H9 (cell line): Measurements from ENCODE around the gene CEP128. TPM values are rescaled to one million over a fixed set of nuclear protein-coding genes. Genes with fewer than 3 reads are reported as not detected.

Experiments
- DNase-seq: peaks from one replicate; pipeline ENCODE4 v3.0.0-alpha.2; 2017
- H2AFZ ChIP-seq: one replicate; pipeline ENCODE4 v1.6.1; 2013; ENCODE audit warnings: mild to moderate bottlenecking, low read length, control low read depth, moderate library complexity
- H2AK5ac ChIP-seq: 2 replicates; pipeline ENCODE4 v1.6.1; 2013; ENCODE audit warnings: low read length, control low read depth, mixed read lengths; ENCODE audit not compliant: insufficient read length
- H2BK120ac ChIP-seq: one replicate; pipeline ENCODE4 v1.6.1; 2013; ENCODE audit warnings: low read depth, mild to moderate bottlenecking, low read length, control low read depth, inconsistent platforms; ENCODE audit not compliant: poor library complexity, severe bottlenecking
- H2BK12ac ChIP-seq: 2 replicates; pipeline ENCODE4 v1.6.1; 2013; ENCODE audit warnings: low read length, control low read depth, mixed read lengths, low read depth; ENCODE audit not compliant: insufficient read length
- H2BK15ac ChIP-seq: 2 replicates; pipeline ENCODE4 v1.6.1; 2013; ENCODE audit warnings: low read depth, low read length, control low read depth
- H2BK20ac ChIP-seq: one replicate; pipeline ENCODE4 v1.6.1; 2013; ENCODE audit warnings: low read depth, mild to moderate bottlenecking, low read length, control low read depth, inconsistent platforms; ENCODE audit not compliant: poor library complexity, severe bottlenecking
- H2BK5ac ChIP-seq: 2 replicates; pipeline ENCODE4 v1.6.1; 2013; ENCODE audit warnings: low read length, control low read depth, mixed read lengths; ENCODE audit not compliant: insufficient read length
- H3K14ac ChIP-seq: 2 replicates; pipeline ENCODE4 v1.6.1; 2013; ENCODE audit warnings: low read length, control low read depth; ENCODE audit not compliant: insufficient read depth
- H3K18ac ChIP-seq: 2 replicates; pipeline ENCODE4 v1.6.1; 2013; ENCODE audit warnings: low read depth, mild to moderate bottlenecking, mixed read lengths, low read length, control low read depth; ENCODE audit not compliant: insufficient read length
- H3K23ac ChIP-seq: 2 replicates; pipeline ENCODE4 v1.6.1; 2013; ENCODE audit warnings: low read length, control low read depth, mixed read lengths, low read depth; ENCODE audit not compliant: insufficient read length
- H3K23me2 ChIP-seq: 2 replicates; pipeline ENCODE4 v1.6.1; 2013; ENCODE audit warnings: low read depth, mild to moderate bottlenecking, mixed read lengths, low read length, control low read depth; ENCODE audit not compliant: insufficient read length, poor library complexity, severe bottlenecking
- H3K27ac ChIP-seq: 2 replicates; pipeline ENCODE4 v1.5.1; 2013; ENCODE audit warnings: low read length, control low read depth, mixed read lengths, low read depth; ENCODE audit not compliant: insufficient read length
- H3K27me3 ChIP-seq: 2 replicates; pipeline ENCODE4 v1.6.1; 2013; ENCODE audit warnings: low read length, control low read depth, inconsistent platforms; ENCODE audit not compliant: insufficient read depth
- H3K4ac ChIP-seq: 2 replicates; pipeline ENCODE4 v1.6.1; 2013; ENCODE audit warnings: low read depth, mild to moderate bottlenecking, control low read depth, inconsistent platforms, low read length, moderate library complexity
- H3K4me1 ChIP-seq: 2 replicates; pipeline ENCODE4 v1.6.1; 2013; ENCODE audit warnings: low read length, control low read depth, inconsistent platforms; ENCODE audit not compliant: insufficient read depth
- H3K4me2 ChIP-seq: 2 replicates; pipeline ENCODE4 v1.6.1; 2013; ENCODE audit warnings: low read length, control low read depth, mixed read lengths; ENCODE audit not compliant: insufficient read length, insufficient read depth
- H3K56ac ChIP-seq: 2 replicates; pipeline ENCODE4 v1.6.1; 2013; ENCODE audit warnings: low read depth, mild to moderate bottlenecking, mixed read lengths, low read length, control low read depth; ENCODE audit not compliant: insufficient read length
- H3K79me1 ChIP-seq: 2 replicates; pipeline ENCODE4 v1.6.1; 2013; ENCODE audit warnings: low read depth, mild to moderate bottlenecking, moderate library complexity, low read length, control low read depth, inconsistent platforms; ENCODE audit not compliant: insufficient read depth, poor library complexity, severe bottlenecking
- H3K79me2 ChIP-seq: 2 replicates; pipeline ENCODE4 v1.6.1; 2013; ENCODE audit warnings: low read length, control low read depth, inconsistent platforms; ENCODE audit not compliant: insufficient read depth
- H3K9ac ChIP-seq: 2 replicates; pipeline ENCODE4 v1.6.1; 2013; ENCODE audit warnings: low read length, control low read depth, mixed read lengths; ENCODE audit not compliant: insufficient read length; ENCODE audit errors: extremely low read depth
- H3K9me3 ChIP-seq: one replicate; pipeline ENCODE4 v1.6.1; 2013; ENCODE audit warnings: low read depth, low read length, inconsistent platforms; ENCODE audit not compliant: control insufficient read depth
- H3T11ph ChIP-seq: one replicate; pipeline ENCODE4 v1.6.1; 2013; ENCODE audit warnings: mild to moderate bottlenecking, low read length, control low read depth, inconsistent platforms
- H4K20me1 ChIP-seq: one replicate; pipeline ENCODE4 v1.6.1; 2013; ENCODE audit not compliant: control insufficient read depth, insufficient read length, insufficient read depth
- H4K5ac ChIP-seq: 2 replicates; pipeline ENCODE4 v1.6.1; 2013; ENCODE audit warnings: low read depth, mild to moderate bottlenecking, mixed read lengths, low read length, control low read depth; ENCODE audit not compliant: insufficient read length
- H4K8ac ChIP-seq: replicated peaks from 2 replicates; pipeline ENCODE4 v1.6.1; 2013; ENCODE audit warnings: low read length, control low read depth, mixed read lengths, low read depth; ENCODE audit not compliant: insufficient read length
- H4K91ac ChIP-seq: 2 replicates; pipeline ENCODE4 v1.6.1; 2013; ENCODE audit warnings: low read depth, mild to moderate bottlenecking, moderate library complexity, mixed read lengths, low read length, control low read depth; ENCODE audit not compliant: insufficient read length
- H3K27ac Mint-ChIP-seq, 3 experiments: 2 replicates in 2 of 3; 3 replicates in 1 of 3; pipeline ENCODE4 v1.8.0; 2020 to 2021; ENCODE audit warnings: mixed read lengths in 3 of 3, mild to moderate bottlenecking in 1 of 3, moderate library complexity in 1 of 3
- H3K27me3 Mint-ChIP-seq: 2 replicates; pipeline ENCODE4 v1.8.0; 2021; ENCODE audit warnings: low read depth, mild to moderate bottlenecking, moderate library complexity, mixed read lengths
- H3K36me3 Mint-ChIP-seq, 3 experiments: 2 replicates in 2 of 3; 3 replicates in 1 of 3; pipeline ENCODE4 v1.8.0; 2020 to 2021; ENCODE audit warnings: low read depth in 3 of 3, mixed read lengths in 3 of 3; ENCODE audit not compliant: insufficient read depth in 1 of 3
- H3K4me1 Mint-ChIP-seq, 2 experiments: 2 replicates each; pipeline ENCODE4 v1.8.0; 2020; ENCODE audit warnings: mixed read lengths in 2 of 2
- H3K4me3 Mint-ChIP-seq, 2 experiments: 2 replicates in 1 of 2; 3 replicates in 1 of 2; pipeline ENCODE4 v1.8.0; 2020 to 2021; ENCODE audit warnings: mild to moderate bottlenecking in 2 of 2, mixed read lengths in 2 of 2, moderate library complexity in 1 of 2
- H3K9me3 Mint-ChIP-seq, 2 experiments: 2 replicates in 1 of 2; 3 replicates in 1 of 2; pipeline ENCODE4 v1.8.0; 2020; ENCODE audit warnings: mild to moderate bottlenecking in 2 of 2, mixed read lengths in 2 of 2, moderate library complexity in 1 of 2
- CTCF ChIP-seq: fragments of 200-600 bp; sonication (generic); conservative IDR thresholded peaks from 3 replicates; pipeline ENCODE4 v1.8.0; 2021; ENCODE audit warnings: antibody characterized with exemption, mild to moderate bottlenecking
- total RNA-seq: library from RNA; stranded (reverse); gene quantifications from 2 replicates; pipeline ENCODE4 v1.2.1, GENCODE V29; 2021

The CEP128 gene
- total RNA-seq, 1 experiment from 2014 or later: 16.3 TPM

- no peak overlapping the region for H2BK120ac ChIP-seq
- no peak overlapping the region for H3T11ph ChIP-seq
- no peaks in the 10 kb centered on the region for H3K23me2 ChIP-seq
- H4K91ac ChIP-seq: no peak overlapping the region
- no peak overlapping the region for H2AK5ac ChIP-seq
- no peak overlapping the region for H4K8ac ChIP-seq
- H3K9me3 ChIP-seq: no peaks in the 10 kb centered on the region
- no peak overlapping the region for H2BK15ac ChIP-seq
- no peaks in the 10 kb centered on the region for H3K79me2 ChIP-seq
- no peak overlapping the region for H3K4ac ChIP-seq
- Mint-ChIP-seq H3K4me1 (no peaks in the 10 kb centered on the region), H3K9me3 (no peaks in the 10 kb centered on the region), H3K36me3 (no peaks in the 10 kb centered on the region), H3K27me3 (no peaks in the 10 kb centered on the region), H3K4me3 (no peak overlapping the region), H3K27ac (no peak overlapping the region)
- H3K14ac ChIP-seq: no peak overlapping the region
- no peak overlapping the region for H3K4me2 ChIP-seq
- no peak for DNase-seq
- no peaks in the 10 kb centered on the region for H3K4me1 ChIP-seq
- H2AFZ ChIP-seq: no peak overlapping the region
- H3K23ac ChIP-seq: no peak overlapping the region
- H3K9ac ChIP-seq: no peak overlapping the region
- H3K18ac ChIP-seq: no peak overlapping the region
- H3K27ac ChIP-seq: no peak overlapping the region
- no peak overlapping the region for H3K56ac ChIP-seq
- no peaks in the 10 kb centered on the region for H4K20me1 ChIP-seq
- H2BK20ac ChIP-seq: no peak overlapping the region
- no peaks in the 10 kb centered on the region for H3K79me1 ChIP-seq
- no peak overlapping the region for H4K5ac ChIP-seq
- no peak overlapping the region for H2BK5ac ChIP-seq
- TF ChIP-seq CTCF: no peak
- H3K27me3 ChIP-seq: no peaks in the 10 kb centered on the region
- no peak overlapping the region for H2BK12ac ChIP-seq
Observed at GRCh38 chr14:80606347-80606772, 335.2 kb downstream of the CEP128 start.
